ENCODE measurements around the gene MYH7.
"Not testable (repeated sequence)": the region's sequence is repeated elsewhere in the genome, so short reads cannot be mapped to it uniquely, and the experiment has no call there.

The MYH7 gene

GRCh38 chr14:23430016-23430722 lies 5.3 kb downstream of the MYH7 start:
- DNase-seq: no peak

- no peak for DNase-seq
Measured at GRCh38 chr14:23428686-23429495, 6.6 kb downstream of the MYH7 start.

GRCh38 chr14:23425798-23426197 lies 9.7 kb downstream of the MYH7 start:
- not testable (repeated sequence) for DNase-seq

- no peak for DNase-seq
Measured at GRCh38 chr14:23425169-23425568, 10.3 kb downstream of the MYH7 start.

GRCh38 chr14:23423657-23424056 lies 11.8 kb downstream of the MYH7 start:
- no peak for DNase-seq

- no peak for DNase-seq
Measured at GRCh38 chr14:23421594-23421993, 13.9 kb downstream of the MYH7 start.

GRCh38 chr14:23419646-23420045 lies 15.8 kb downstream of the MYH7 start:
- not testable (repeated sequence) for DNase-seq

- no peak for DNase-seq
Measured at GRCh38 chr14:23418021-23418420, 17.4 kb downstream of the MYH7 start.

- not testable (repeated sequence) for DNase-seq
Measured at GRCh38 chr14:23417269-23417668, 18.2 kb downstream of the MYH7 start.

- no peak for DNase-seq
Measured at GRCh38 chr14:23416801-23417200, 18.7 kb downstream of the MYH7 start.

- DNase-seq: no peak
Measured at GRCh38 chr14:23415821-23416778, 19.4 kb downstream of the MYH7 start.

- DNase-seq: no peak
Measured at GRCh38 chr14:23414906-23415820, 20.3 kb downstream of the MYH7 start.

GRCh38 chr14:23414254-23414653 lies 21.2 kb downstream of the MYH7 start:
- DNase-seq: no peak

- DNase-seq: no peak
Measured at GRCh38 chr14:23413681-23414080, 21.8 kb downstream of the MYH7 start.

GRCh38 chr14:23411563-23412525 lies 23.6 kb downstream of the MYH7 start:
- no peak for DNase-seq

GRCh38 chr14:23409966-23410635 lies 25.4 kb downstream of the MYH7 start:
- DNase-seq: no peak

GRCh38 chr14:23409475-23409874 lies 26.0 kb downstream of the MYH7 start:
- DNase-seq: no peak

- DNase-seq: no peak
Measured at GRCh38 chr14:23408307-23408630, 27.2 kb downstream of the MYH7 start.

GRCh38 chr14:23407516-23408306 lies 27.7 kb downstream of the MYH7 start, which contains the start of gene MYH6:
Gene MYH6 (minus strand): TSS chr14:23408273. CDS start chr14:23407223, 1,050 bp downstream.
- no peak for DNase-seq

All from hematopoietic multipotent progenitor cell treated with erythropoietin and hydrocortisone succinate and interleukin-3 and kit ligand, for 4 days (in vitro differentiated cells).